Measurements from ENCODE around the gene PCARE. TPM values are rescaled to one million over a fixed set of nuclear protein-coding genes. Genes with fewer than 3 reads are reported as not detected.

The PCARE gene
- total RNA-seq, 1 donor = under 0.01 TPM

- no peak overlapping the region for H3K4me3 ChIP-seq (ENCODE audit: low read depth, low read length)
- TF ChIP-seq CTCF (IDR thresholded peaks at IDR 0.05; ENCODE audit: insufficient read depth, low read length) = no peak
- no peak for DNase-seq (ENCODE audit: low read depth)
These were observed 10.0 kb downstream of the PCARE start for GRCh38 chr2:29064346-29064715.

- peak overlapping the region; percentile 2 for H3K4me3 ChIP-seq (ENCODE audit: low read depth, low read length)
- peak; percentile 95 for DNase-seq (ENCODE audit: low read depth)
- no peak for TF ChIP-seq CTCF (IDR thresholded peaks at IDR 0.05; ENCODE audit: insufficient read depth, low read length)
These were observed 10.5 kb downstream of the PCARE start for GRCh38 chr2:29063646-29064345.

GRCh38 chr2:29063056-29063455 is 11.3 kb downstream of the PCARE start:
- peak; percentile 30 for DNase-seq (ENCODE audit: low read depth)
- no peak for TF ChIP-seq CTCF (IDR thresholded peaks at IDR 0.05; ENCODE audit: insufficient read depth, low read length)
- no peak overlapping the region for H3K4me3 ChIP-seq (ENCODE audit: low read depth, low read length)

GRCh38 chr2:29062371-29062770 is 12.0 kb downstream of the PCARE start:
- H3K4me3 ChIP-seq (ENCODE audit: low read depth, low read length) = no peak overlapping the region
- DNase-seq (ENCODE audit: low read depth) = no peak
- TF ChIP-seq CTCF (IDR thresholded peaks at IDR 0.05; ENCODE audit: insufficient read depth, low read length) = no peak

- DNase-seq (ENCODE audit: low read depth) = no peak
- TF ChIP-seq CTCF (IDR thresholded peaks at IDR 0.05; ENCODE audit: insufficient read depth, low read length) = no peak
- no peak overlapping the region for H3K4me3 ChIP-seq (ENCODE audit: low read depth, low read length)
These were observed 12.7 kb downstream of the PCARE start for GRCh38 chr2:29061616-29062015.

- H3K4me3 ChIP-seq (ENCODE audit: low read depth, low read length) = no peak overlapping the region
- TF ChIP-seq CTCF (IDR thresholded peaks at IDR 0.05; ENCODE audit: insufficient read depth, low read length) = no peak
- no peak for DNase-seq (ENCODE audit: low read depth)
These were observed 13.1 kb downstream of the PCARE start for GRCh38 chr2:29061176-29061575.

- TF ChIP-seq CTCF (IDR thresholded peaks at IDR 0.05; ENCODE audit: insufficient read depth, low read length) = no peak
- no peak overlapping the region for H3K4me3 ChIP-seq (ENCODE audit: low read depth, low read length)
- no peak for DNase-seq (ENCODE audit: low read depth)
These were observed 13.9 kb downstream of the PCARE start for GRCh38 chr2:29060441-29060840.
